ENCODE results near the gene HACD4. TPM values are rescaled to one million over a fixed set of nuclear protein-coding genes. Genes with fewer than 3 reads are reported as not detected.

HACD4 gene
- total and polyA plus RNA-seq, 9 donors, result 2.6 to 5.2 (median 3.7) TPM

DNA sequence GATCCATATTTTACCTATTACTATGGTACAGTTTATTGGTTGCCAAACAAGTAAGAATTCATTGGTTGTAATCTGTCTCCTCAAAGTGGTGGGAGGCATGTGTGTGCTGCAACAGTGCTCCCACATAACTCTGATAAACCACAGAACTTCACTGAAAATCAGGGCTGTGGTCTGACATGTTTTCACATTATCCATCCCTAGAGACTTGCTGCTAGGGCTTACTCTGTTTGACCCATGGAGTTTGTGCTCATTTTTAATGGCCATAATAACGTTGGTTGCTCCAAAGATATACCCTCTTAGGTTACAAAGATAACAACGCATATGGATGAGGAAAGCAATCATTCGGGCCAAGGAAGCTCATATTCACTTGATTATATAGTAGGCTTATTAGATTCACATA is 37.0 kb downstream of the HACD4 start:
- H3K4me1 ChIP-seq (ENCODE audit: insufficient read depth), result no peaks in the 10 kb centered on the region
- no peak for DNase-seq
- no peak overlapping the region for H3K27ac ChIP-seq
- H3K27me3 ChIP-seq, result no peaks in the 10 kb centered on the region
- no peak for TF ChIP-seq CTCF (IDR thresholded peaks at IDR 0.05)
- TF ChIP-seq EP300 (IDR thresholded peaks at IDR 0.05), result no peak
- TF ChIP-seq POLR2A (IDR thresholded peaks at IDR 0.05), result no peak
- no peak overlapping the region for H3K4me3 ChIP-seq
- intact Hi-C loops (cut with DNase I), result no loop called here
- H3K9me3 ChIP-seq, result no peaks in the 10 kb centered on the region
- 51 to 62% (median 54%) methylated on average over 3 of the region's 3 CpGs for WGBS, 3 donors
- H3K36me3 ChIP-seq, result no peaks in the 10 kb centered on the region

DNA sequence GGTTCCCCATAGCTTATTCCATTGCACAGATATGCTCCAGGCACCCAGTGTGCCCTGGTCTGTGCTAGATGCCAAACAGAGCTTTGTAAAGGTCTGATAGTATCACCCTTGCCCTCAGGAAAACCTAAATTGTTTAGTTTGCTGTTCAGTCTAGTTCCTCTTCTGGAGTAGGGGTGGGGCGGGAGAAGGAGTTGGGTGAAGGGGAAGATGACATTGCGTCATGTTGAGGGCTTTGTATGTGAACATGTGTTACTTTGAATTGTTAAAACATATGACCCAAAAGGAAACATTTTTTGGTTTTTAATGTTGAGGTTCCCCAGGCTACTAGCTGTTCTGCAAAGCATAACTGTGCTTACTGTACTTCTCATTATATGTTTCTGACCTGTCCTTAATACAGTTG is 40.6 kb downstream of the HACD4 start:
- Histone ChIP-seq H3K36me3 (no peaks in the 10 kb centered on the region), H3K27me3 (no peaks in the 10 kb centered on the region), H3K4me1 (ENCODE audit: insufficient read depth) (no peaks in the 10 kb centered on the region), H3K9me3 (no peaks in the 10 kb centered on the region), H3K4me3 (no peak overlapping the region), H3K27ac (no peak overlapping the region)
- no peak for DNase-seq
- intact Hi-C loops (cut with DNase I), result no loop called here
- TF ChIP-seq CTCF (IDR thresholded peaks at IDR 0.05) (no peak), POLR2A (IDR thresholded peaks at IDR 0.05) (no peak), EP300 (IDR thresholded peaks at IDR 0.05) (no peak)
- WGBS, 3 donors, result 98 to 99% (median 98%) methylated on average over 2 of the region's 2 CpGs

GRCh38 chr9:20989923-20990341 is 41.5 kb downstream of the HACD4 start:
- H3K36me3 ChIP-seq, result no peaks in the 10 kb centered on the region
- WGBS, 3 donors, result 88 to 90% (median 89%) methylated on average over 6 of the region's 6 CpGs
- H3K4me1 ChIP-seq (ENCODE audit: insufficient read depth), result no peaks in the 10 kb centered on the region
- no peaks in the 10 kb centered on the region for H3K9me3 ChIP-seq
- H3K27me3 ChIP-seq, result no peaks in the 10 kb centered on the region
- no peak overlapping the region for H3K4me3 ChIP-seq
- no peak overlapping the region for H3K27ac ChIP-seq
- TF ChIP-seq EP300 (IDR thresholded peaks at IDR 0.05) (no peak), POLR2A (IDR thresholded peaks at IDR 0.05) (no peak), CTCF (IDR thresholded peaks at IDR 0.05) (no peak)
- intact Hi-C loops (cut with DNase I), result no loop called here
- no peak for DNase-seq

GRCh38 chr9:20988671-20989315 is 42.6 kb downstream of the HACD4 start:
- DNase-seq, result no peak
- no peak for TF ChIP-seq EP300 (IDR thresholded peaks at IDR 0.05)
- no peak for TF ChIP-seq CTCF (IDR thresholded peaks at IDR 0.05)
- TF ChIP-seq POLR2A (IDR thresholded peaks at IDR 0.05), result no peak
- 26 to 35% (median 29%) methylated on average over 3 of the region's 3 CpGs for WGBS, 3 donors

More at GRCh38 chr9:20988671-20989315, 42.6 kb downstream of the HACD4 start:
- Histone ChIP-seq H3K9me3 (no peaks in the 10 kb centered on the region), H3K4me1 (ENCODE audit: insufficient read depth) (peaks cover 1% of the 10 kb centered on the region), H3K27ac (no peak overlapping the region), H3K4me3 (no peak overlapping the region), H3K27me3 (no peaks in the 10 kb centered on the region), H3K36me3 (no peaks in the 10 kb centered on the region)
- intact Hi-C loops (cut with DNase I), result no loop called here

Measured in ovary (tissue), 9 donors.